Left lobe of liver (tissue), 2 donors: Measurements from ENCODE around the gene MAOB. TPM values are rescaled to one million over a fixed set of nuclear protein-coding genes. Genes with fewer than 3 reads are reported as not detected.
"Not testable (repeated sequence)": the region's sequence is repeated elsewhere in the genome, so short reads cannot be mapped to it uniquely, and the experiment has no call there.

Experiments
- ATAC-seq: fragments of 200-7000 bp; cut with Tn5 transposase; one replicate; pipeline ENCODE4 v1.9.1; 2020; ENCODE audit warnings: mild to moderate bottlenecking, moderate library complexity
- DNase-seq: peaks from one replicate; pipeline ENCODE4 v3.0.0-alpha.2; 2020; ENCODE audit warnings: low spot score
- total RNA-seq: library from RNA; stranded (reverse); gene quantifications from one replicate; pipeline ENCODE4 v1.2.1, GENCODE V29; 2021
- donor health status: DM: no; HTN: no; CAD: no; lungs with moderate emphysema.
- donor health status: DM: no; HTN: yes; CAD: no.

MAOB gene
- total RNA-seq, 1 donor from 2014 or later, result 131 TPM

GRCh38 chrX:43785930-43786591 is 96.2 kb downstream of the MAOB start:
- DNase-seq, result no peak
- no peak for ATAC-seq

- DNase-seq (no peak), ATAC-seq (no peak)
These were observed 124.2 kb downstream of the MAOB start for GRCh38 chrX:43758044-43758443.

GRCh38 chrX:43756076-43756475 is 126.2 kb downstream of the MAOB start:
- DNase-seq, result no peak

GRCh38 chrX:43753637-43754036 is 128.6 kb downstream of the MAOB start:
- no peak for ATAC-seq

More at GRCh38 chrX:43756076-43756475, 126.2 kb downstream of the MAOB start:
- ATAC-seq, result no peak

GRCh38 chrX:43750248-43750676 is 132.0 kb downstream of the MAOB start:
- peak; percentile 94 for ATAC-seq

More at GRCh38 chrX:43753637-43754036, 128.6 kb downstream of the MAOB start:
- DNase-seq, result no peak

GRCh38 chrX:43747476-43747875 is 134.8 kb downstream of the MAOB start:
- no peak for DNase-seq
- ATAC-seq, result no peak

More at GRCh38 chrX:43750248-43750676, 132.0 kb downstream of the MAOB start:
- peak; percentile 55 for DNase-seq

- no peak for DNase-seq
- ATAC-seq, result no peak
These were observed 136.1 kb downstream of the MAOB start for GRCh38 chrX:43745938-43746721.

- ATAC-seq (peak; percentile 15), DNase-seq (no peak)
These were observed 138.0 kb downstream of the MAOB start for GRCh38 chrX:43744284-43744683.

- ATAC-seq, result peak; percentile 69
- no peak for DNase-seq
These were observed 139.0 kb downstream of the MAOB start for GRCh38 chrX:43743100-43743822.

GRCh38 chrX:43741843-43742573 is 140.2 kb downstream of the MAOB start:
- peak; percentile 11 for ATAC-seq
- no peak for DNase-seq

- ATAC-seq (no peak), DNase-seq (no peak)
These were observed 146.3 kb downstream of the MAOB start for GRCh38 chrX:43735957-43736356.

- no peak for DNase-seq
- ATAC-seq, result no peak
These were observed 146.7 kb downstream of the MAOB start for GRCh38 chrX:43735534-43735933.

- ATAC-seq (peak; percentile 68), DNase-seq (no peak)
These were observed 147.8 kb downstream of the MAOB start for GRCh38 chrX:43734444-43734843.

- ATAC-seq (no peak), DNase-seq (no peak)
These were observed 148.6 kb downstream of the MAOB start for GRCh38 chrX:43733699-43734098.

GRCh38 chrX:43731086-43731485 is 151.2 kb downstream of the MAOB start:
- ATAC-seq (no peak), DNase-seq (no peak)

GRCh38 chrX:43728966-43729365 is 153.3 kb downstream of the MAOB start:
- no peak for ATAC-seq
- no peak for DNase-seq

- DNase-seq (no peak), ATAC-seq (peak; percentile 27)
These were observed 154.2 kb downstream of the MAOB start for GRCh38 chrX:43728002-43728401.

- not testable (repeated sequence) for DNase-seq, ATAC-seq
These were observed 155.0 kb downstream of the MAOB start for GRCh38 chrX:43727254-43727653.

- not testable (repeated sequence) for ATAC-seq, DNase-seq
These were observed 157.0 kb downstream of the MAOB start for GRCh38 chrX:43725227-43725626.

- ATAC-seq (no peak), DNase-seq (no peak)
These were observed 161.3 kb downstream of the MAOB start for GRCh38 chrX:43720961-43721360.

- ATAC-seq, result no peak
- no peak for DNase-seq
These were observed 162.2 kb downstream of the MAOB start for GRCh38 chrX:43720082-43720481.
